ENCODE results near the gene DIS3L2.
"Not testable (repeated sequence)": the region's sequence is repeated elsewhere in the genome, so short reads cannot be mapped to it uniquely, and the experiment has no call there.

DIS3L2 gene

GRCh38 chr2:232113821-232114220 lies 152.3 kb downstream of the DIS3L2 start:
- DNase-seq (ENCODE audit: low spot score) = no peak
- TF ChIP-seq CTCF (IDR thresholded peaks at IDR 0.05; ENCODE audit: extremely low read depth, insufficient read depth, missing control alignments) = no peak
- in situ Hi-C loops (cut with MboI; ENCODE audit: low pct_unique_long_range_greater_than_20kb, low sequenced_read_pairs, unreplicated experiment) = no loop called here

GRCh38 chr2:232115728-232116361 lies 154.3 kb downstream of the DIS3L2 start:
- in situ Hi-C loops (cut with MboI; ENCODE audit: low pct_unique_long_range_greater_than_20kb, low sequenced_read_pairs, unreplicated experiment); DNase-seq (ENCODE audit: low spot score): not testable (repeated sequence)

DNA sequence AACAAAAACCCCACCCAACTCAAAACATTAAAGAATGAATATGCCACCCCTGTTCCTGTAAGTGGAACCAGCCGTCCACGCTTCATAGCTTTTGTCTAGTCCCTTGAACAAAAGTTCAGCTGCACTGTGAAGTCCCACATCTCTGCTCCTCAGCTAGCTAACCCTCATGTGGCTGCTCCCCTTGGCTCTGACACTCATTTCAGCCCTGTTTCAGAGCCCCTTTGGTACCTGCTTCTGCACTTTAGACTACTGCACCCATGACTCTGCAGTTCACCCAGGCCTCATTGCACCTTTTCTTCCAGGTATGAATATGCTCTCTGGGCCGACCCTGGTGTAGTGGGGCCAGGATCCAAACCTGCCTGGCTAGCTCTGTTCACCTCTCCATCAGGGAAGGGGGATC lies 155.3 kb downstream of the DIS3L2 start:
- DNase-seq (ENCODE audit: low spot score) = no peak
- in situ Hi-C loops (cut with MboI; ENCODE audit: low pct_unique_long_range_greater_than_20kb, low sequenced_read_pairs, unreplicated experiment) = no loop called here
- TF ChIP-seq CTCF (IDR thresholded peaks at IDR 0.05; ENCODE audit: extremely low read depth, insufficient read depth, missing control alignments) = no peak

GRCh38 chr2:232117413-232117812 lies 155.9 kb downstream of the DIS3L2 start:
- TF ChIP-seq CTCF (IDR thresholded peaks at IDR 0.05; ENCODE audit: extremely low read depth, insufficient read depth, missing control alignments) = peak; percentile 27
- no peak for DNase-seq (ENCODE audit: low spot score)
- in situ Hi-C loops (cut with MboI; ENCODE audit: low pct_unique_long_range_greater_than_20kb, low sequenced_read_pairs, unreplicated experiment) = no loop called here

DNA sequence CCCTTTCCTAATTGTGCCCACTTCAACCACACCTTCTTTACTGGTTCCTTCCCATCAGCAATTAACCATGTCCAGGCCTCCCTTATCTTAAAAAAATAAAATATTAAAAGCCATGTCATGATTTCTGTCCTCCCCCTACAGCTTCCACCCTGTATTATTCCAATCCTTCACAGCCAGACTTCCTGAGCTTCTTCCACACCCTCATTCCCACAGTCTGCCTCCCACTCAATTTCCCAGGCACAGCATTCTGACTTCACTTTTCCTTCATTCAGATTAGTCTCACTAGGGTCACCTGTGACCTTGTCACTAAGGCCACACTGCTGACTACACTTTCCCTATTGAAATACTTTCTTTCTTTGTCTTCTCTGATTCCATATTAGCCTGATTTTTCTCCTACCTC lies 159.4 kb downstream of the DIS3L2 start:
- no peak for TF ChIP-seq CTCF (IDR thresholded peaks at IDR 0.05; ENCODE audit: extremely low read depth, insufficient read depth, missing control alignments)
- no peak for DNase-seq (ENCODE audit: low spot score)
- in situ Hi-C loops (cut with MboI; ENCODE audit: low pct_unique_long_range_greater_than_20kb, low sequenced_read_pairs, unreplicated experiment) = no loop called here

GRCh38 chr2:232124309-232124708 lies 162.8 kb downstream of the DIS3L2 start:
- no peak for TF ChIP-seq CTCF (IDR thresholded peaks at IDR 0.05; ENCODE audit: extremely low read depth, insufficient read depth, missing control alignments)
- in situ Hi-C loops (cut with MboI; ENCODE audit: low pct_unique_long_range_greater_than_20kb, low sequenced_read_pairs, unreplicated experiment) = no loop called here
- no peak for DNase-seq (ENCODE audit: low spot score)

GRCh38 chr2:232126301-232127099 lies 165.0 kb downstream of the DIS3L2 start:
- no peak for TF ChIP-seq CTCF (IDR thresholded peaks at IDR 0.05; ENCODE audit: extremely low read depth, insufficient read depth, missing control alignments)
- no peak for DNase-seq (ENCODE audit: low spot score)

More at GRCh38 chr2:232126301-232127099, 165.0 kb downstream of the DIS3L2 start:
- in situ Hi-C loops (cut with MboI; ENCODE audit: low pct_unique_long_range_greater_than_20kb, low sequenced_read_pairs, unreplicated experiment) = no loop called here

Data from GM13977 (cell line).